ENCODE measurements around the gene DYNC2LI1.

Gene DYNC2LI1

DNA sequence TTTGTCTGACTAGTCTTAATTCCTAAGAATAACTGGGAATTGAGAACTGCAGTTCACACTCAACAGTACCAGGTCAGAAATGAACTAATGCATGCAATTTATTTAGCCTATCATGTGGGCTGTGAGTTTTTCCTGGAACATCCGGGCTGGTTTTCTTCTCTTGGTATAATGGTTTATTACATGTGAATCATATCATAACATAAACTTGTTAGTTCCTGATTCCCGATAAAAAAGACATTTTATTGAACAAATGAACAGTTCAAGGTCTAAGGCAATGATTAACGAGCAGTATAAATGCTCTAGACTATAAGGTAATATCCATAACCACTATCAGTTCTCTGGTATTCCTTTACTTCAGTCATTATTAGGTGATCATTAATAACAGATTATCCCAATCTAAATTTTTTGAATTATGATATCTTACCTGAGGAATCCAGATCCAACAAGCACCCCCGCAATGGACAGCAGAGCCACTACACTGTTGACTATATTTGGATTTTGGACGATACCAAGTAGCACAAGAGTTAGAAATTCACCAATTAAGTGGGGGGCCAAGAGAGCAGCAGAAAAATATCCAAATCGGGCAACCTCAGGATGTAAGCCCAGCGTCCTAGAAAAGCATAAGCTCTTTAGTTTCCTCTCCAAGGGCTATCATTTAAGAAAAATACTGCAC, 45.8 kb downstream of the DYNC2LI1 start:
- DNase-seq, result no peak

- DNase-seq, result no peak
Observed at GRCh38 chr2:43822839-43823238, 49.0 kb downstream of the DYNC2LI1 start.

DNA sequence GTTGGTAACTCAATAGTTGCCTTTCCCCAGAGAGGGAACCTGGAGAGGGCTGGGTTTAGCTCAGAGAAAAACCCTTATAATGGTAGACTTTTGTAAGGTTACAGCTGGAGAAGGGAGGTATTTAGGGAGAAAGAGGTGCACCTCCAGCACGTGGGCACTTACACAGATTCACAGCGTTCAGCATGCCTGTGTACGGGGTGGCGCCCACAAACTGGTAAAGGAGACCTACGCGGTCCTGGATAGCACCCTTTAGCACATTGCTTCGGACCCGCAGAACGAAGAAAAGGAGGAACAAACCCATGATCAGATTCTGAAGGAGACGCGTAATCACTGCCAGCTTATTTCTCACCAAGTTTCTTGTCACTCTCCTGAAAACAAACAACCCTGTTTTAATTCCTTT, 49.9 kb downstream of the DYNC2LI1 start:
- no peak for DNase-seq

GRCh38 chr2:43824512-43824911, 50.7 kb downstream of the DYNC2LI1 start:
- DNase-seq, result no peak

GRCh38 chr2:43824951-43825493, 51.2 kb downstream of the DYNC2LI1 start:
- no peak for DNase-seq

DNA sequence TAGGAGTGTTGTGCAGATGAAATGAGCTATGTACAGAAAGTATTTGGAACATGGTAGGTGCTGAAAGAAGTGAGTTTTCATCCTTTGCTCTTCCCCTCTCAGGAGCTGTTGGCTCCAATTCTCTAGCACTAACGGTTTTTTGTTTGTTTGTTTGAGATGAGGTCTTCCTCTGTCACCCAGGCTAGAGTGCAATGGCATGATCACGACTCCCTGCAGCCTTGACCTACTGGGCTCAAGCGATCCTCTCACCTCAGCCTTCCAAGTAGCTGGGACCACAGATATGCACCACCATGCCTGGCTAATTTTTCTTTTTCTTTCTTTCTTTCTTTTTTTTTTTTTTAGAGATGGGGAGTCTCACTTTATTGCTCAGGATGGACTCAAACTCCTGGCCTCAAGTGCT, 52.0 kb downstream of the DYNC2LI1 start:
- DNase-seq, result no peak

DNA sequence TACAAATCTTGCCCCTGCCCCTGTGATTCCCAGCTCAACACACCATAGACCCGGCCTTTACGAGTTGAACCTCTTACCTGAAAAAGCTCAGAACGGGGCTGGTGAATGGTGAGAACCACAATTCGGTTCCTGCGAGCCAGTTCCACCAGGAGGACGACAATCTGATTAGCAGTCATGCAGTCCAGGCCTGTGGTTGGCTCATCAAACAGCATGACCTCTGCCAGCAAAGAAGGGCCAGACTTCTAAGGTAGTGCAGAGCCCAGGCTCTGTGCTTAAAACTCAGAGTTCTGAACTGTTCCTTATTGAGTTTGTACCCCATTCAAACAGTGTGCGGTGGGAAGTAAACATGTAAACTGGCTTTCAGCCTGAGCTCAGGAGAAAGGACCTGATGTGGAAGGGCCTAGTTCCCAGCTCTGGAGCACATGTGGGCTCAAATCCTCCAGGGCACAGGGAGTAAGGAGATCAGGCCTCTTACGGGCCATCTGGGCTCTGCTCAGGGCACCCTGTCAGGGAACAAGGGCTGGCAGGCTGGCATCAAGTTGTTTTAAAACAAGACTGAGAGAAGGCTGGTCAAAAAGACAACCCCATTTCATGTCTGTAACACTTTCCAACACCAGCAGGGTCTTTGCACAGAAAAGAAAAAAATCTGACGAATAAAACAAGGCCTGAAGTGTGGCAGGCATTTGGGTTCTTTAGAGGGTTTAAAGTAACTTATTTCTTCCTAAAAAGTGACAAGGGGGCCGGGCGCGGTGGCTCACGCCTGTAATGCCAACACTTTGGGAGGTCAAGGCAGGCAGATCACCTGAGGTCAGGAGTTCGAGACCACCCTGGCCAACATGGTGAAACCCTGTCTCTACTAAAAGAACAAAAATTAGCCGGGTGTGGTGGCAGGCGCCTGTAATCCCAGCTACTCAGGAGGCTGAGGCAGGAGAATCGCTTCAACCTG, 52.7 kb downstream of the DYNC2LI1 start:
- DNase-seq, result no peak

- no peak for DNase-seq
Observed at GRCh38 chr2:43831543-43832294, 57.9 kb downstream of the DYNC2LI1 start.

DNA sequence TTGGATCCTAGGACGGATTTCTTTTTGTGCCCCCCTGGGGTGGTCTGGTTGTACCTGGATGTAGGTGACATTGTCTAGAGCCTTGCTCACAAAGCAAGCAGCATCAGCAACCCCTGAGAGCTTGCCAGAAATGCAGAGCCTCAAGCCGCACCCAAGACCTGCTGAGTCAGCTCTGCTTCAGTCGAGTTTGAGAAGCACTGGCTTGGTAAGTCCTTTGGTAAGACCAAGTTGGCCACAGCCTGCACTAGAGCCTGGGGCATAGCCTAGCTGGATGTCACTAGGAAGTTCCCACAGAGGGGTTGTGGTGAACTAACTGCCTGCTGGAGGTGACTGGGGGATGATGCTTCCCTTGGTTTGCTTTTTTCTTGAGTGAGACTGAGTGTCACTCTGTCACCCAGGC, 58.6 kb downstream of the DYNC2LI1 start:
- no peak for DNase-seq

GRCh38 chr2:43837033-43837432, 63.2 kb downstream of the DYNC2LI1 start:
- DNase-seq, result no peak

DNA sequence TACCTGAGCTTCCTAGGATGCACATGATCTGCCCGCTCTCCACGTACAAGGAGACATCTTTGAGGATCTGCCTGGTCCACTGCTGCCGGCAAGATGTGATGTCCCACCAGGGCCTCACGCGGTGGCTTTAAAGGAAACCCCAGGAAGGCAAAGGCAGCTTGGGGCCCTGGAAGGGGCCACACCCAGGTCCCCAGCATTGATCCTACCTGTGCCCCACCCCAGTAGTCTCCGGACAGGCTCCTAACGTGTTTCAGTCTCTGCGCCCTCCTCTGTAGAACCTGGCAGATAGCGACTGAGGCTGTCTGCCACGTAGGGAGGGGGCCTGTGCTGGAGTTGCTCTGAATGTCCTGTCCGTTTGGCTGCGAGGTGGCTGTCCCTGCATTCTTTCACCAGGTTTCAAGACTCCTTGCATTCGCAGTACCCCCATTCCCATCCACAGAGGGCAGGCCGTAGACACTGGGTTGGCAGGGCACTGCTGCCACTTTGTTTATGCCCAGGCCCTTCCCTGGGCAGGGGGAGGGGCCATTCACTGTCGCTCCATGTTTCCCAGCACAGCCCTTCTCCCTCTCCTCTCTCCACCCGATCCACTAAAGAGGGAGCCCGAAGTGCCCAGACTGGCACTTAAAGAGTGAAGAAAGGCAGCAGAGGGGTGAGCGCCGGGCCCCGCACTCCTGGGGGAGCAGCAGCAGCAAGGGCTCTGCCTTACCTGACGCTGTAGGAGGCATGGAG, 64.2 kb downstream of the DYNC2LI1 start:
- no peak for DNase-seq

- no peak for DNase-seq
Observed at GRCh38 chr2:43838560-43839267, 64.9 kb downstream of the DYNC2LI1 start, which contains the start of the genes ABCG5 and ABCG8. TSS of gene ABCG5 (minus strand) at chr2:43838839. CDS start at chr2:43838679, 160 bp downstream. TSS of gene ABCG8 (plus strand) at chr2:43838971. CDS start at chr2:43839054, 83 bp downstream.

GRCh38 chr2:43839776-43840564, 66.1 kb downstream of the DYNC2LI1 start:
- no peak for DNase-seq

DNA sequence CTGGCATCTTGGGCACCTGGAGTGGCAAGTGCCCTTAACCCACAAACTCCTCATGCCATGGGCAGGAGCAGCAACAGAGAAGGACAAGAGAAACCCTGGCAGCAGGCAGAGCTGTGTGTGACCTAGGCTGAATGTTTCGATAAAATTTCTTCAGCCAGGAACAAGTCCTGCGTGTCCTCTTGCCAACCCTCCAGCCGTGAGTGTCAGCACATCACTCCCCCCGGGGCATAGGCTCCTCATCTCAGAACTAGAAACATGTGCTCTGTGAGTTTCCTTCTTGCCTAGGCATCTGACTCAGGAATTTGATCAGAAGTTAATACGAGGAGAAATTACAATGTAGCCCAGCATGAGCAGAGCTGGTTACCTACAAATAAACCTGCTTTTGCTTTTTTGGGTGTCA, 67.1 kb downstream of the DYNC2LI1 start:
- no peak for DNase-seq

- no peak for DNase-seq
Observed at GRCh38 chr2:43841949-43842865, 68.4 kb downstream of the DYNC2LI1 start.

DNA sequence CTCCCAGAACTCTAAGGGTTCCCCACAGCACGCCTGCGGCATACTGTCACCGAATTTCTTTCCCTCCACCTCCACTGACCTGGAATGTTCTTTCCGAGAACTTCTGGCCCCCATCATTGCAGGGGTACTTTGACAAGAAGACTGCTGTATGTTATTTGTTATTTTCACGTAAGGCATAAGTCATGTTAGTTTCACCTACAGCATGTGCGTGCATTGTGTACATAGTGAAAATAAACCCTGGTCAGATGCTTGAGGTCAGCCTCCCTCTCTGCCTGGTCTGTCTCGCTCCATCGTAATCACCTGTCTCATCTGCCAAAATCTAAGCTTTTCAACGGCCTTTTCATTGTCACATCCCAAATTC, 69.0 kb downstream of the DYNC2LI1 start:
- no peak for DNase-seq

DNA sequence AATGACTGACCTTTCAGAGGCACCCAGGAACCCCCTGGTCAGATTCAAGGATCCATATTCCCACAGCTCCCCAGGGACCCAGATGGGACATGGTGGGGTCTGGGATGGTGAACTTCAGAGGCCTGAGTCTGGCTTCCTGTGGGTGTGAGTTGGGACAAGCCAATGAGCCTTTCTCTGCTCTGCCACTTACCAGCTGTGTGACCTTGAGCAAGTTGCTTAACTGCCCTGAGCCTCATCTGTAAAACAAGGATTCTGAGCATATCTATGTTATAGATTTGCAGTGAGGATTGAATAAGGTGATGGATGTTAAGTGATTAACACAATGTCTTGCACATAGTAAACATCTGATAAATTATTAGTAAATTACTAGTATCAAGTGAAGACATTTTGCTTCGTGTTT, 71.3 kb downstream of the DYNC2LI1 start:
- DNase-seq, result no peak

DNA sequence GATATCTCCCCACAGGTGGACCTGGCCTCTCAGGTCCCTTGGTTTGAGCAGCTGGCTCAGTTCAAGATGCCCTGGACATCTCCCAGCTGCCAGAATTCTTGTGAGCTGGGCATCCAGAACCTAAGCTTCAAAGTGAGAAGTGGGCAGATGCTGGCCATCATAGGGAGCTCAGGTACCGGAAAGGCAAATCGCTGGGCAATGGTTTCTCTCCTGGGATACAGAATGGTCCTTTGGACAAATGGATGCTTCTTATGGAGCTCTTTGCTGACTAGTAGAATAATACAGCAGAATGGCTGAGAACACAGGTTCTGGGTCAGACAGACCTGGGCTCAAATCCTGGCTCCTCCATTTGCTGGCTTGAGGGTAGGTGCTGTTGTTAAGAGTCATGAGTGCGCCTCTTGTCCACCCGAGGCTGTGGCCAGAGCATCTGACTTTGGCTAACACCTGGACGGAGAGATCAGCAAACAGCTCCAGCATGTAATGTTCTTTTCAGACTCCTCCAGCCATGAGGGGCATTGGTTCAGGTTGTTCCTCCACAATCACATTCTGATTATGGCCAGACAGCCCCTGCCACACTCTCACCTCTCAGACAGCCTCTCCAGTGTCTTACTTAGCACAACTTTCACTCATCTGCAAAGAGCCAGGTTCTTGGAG, 72.4 kb downstream of the DYNC2LI1 start:
- no peak for DNase-seq

- DNase-seq, result no peak
Observed at GRCh38 chr2:43848214-43848613, 74.4 kb downstream of the DYNC2LI1 start.
